ES-I3 (cell line): ENCODE results near the gene NQO2.
"Not testable (repeated sequence)": the region's sequence is repeated elsewhere in the genome, so short reads cannot be mapped to it uniquely, and the experiment has no call there.

Source experiments
- H3K36me3 ChIP-seq: 2 replicates; pipeline ENCODE4 v1.6.1; 2013; ENCODE audit warnings: mild to moderate bottlenecking, low read length, control low read depth, moderate library complexity; ENCODE audit not compliant: insufficient read depth
- H3K4me1 ChIP-seq: 2 replicates; pipeline ENCODE4 v1.6.1; 2013; ENCODE audit warnings: mild to moderate bottlenecking, control low read depth, low read length; ENCODE audit not compliant: insufficient read depth
- H3K9ac ChIP-seq: 2 replicates; pipeline ENCODE4 v1.6.1; 2013; ENCODE audit warnings: low read depth, mild to moderate bottlenecking, low read length, moderate library complexity
- H3K9me3 ChIP-seq: 2 replicates; pipeline ENCODE4 v1.6.1; 2013; ENCODE audit warnings: mild to moderate bottlenecking, low read length, moderate library complexity; ENCODE audit not compliant: control insufficient read depth, insufficient read depth

Gene NQO2

GRCh38 chr6:2989332-2990247 is 10.1 kb upstream of the NQO2 start:
- peaks cover 7% of the 10 kb centered on the region for H3K4me1 ChIP-seq
- peak overlapping the region; percentile 92 for H3K9ac ChIP-seq
- no peaks in the 10 kb centered on the region for H3K36me3 ChIP-seq
- no peaks in the 10 kb centered on the region for H3K9me3 ChIP-seq

- Histone ChIP-seq H3K9me3 (no peaks in the 10 kb centered on the region), H3K9ac (peak overlapping the region; percentile 92), H3K36me3 (no peaks in the 10 kb centered on the region), H3K4me1 (peaks cover 7% of the 10 kb centered on the region)
These were observed 9.3 kb upstream of the NQO2 start for GRCh38 chr6:2990248-2990931.

DNA sequence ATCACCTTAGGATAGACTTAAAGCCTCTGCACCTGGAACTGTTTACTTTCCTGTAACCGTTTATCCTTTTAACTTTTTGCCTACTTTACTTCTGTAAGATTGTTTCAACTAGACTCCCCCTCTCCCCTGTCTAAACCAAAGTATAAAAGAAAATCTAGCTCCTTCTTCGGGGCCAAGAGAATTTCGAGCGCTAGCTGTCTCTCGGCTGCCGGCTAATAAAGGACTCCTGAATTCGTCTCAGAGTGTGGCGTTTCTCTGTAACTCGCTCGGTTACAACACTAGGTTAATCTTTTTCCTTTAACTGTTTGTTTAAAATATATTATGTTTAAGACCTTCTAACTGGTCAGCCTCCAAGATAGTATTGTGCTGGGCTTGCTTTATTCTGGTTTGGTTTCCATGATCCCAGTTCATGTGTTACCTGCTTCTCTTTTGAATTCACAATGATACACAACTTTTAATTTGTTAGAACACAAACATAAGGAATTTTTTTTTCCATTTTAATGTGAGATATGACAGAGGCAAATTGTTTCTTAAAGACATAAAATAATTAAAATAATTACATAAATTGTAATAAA is 8.7 kb upstream of the NQO2 start:
- Histone ChIP-seq H3K9me3 (no peaks in the 10 kb centered on the region), H3K36me3 (no peaks in the 10 kb centered on the region), H3K9ac (peak overlapping the region; percentile 92; the same call in 1 of the 2 replicates), H3K4me1 (peaks cover 7% of the 10 kb centered on the region)

GRCh38 chr6:2992330-2992979 is 7.2 kb upstream of the NQO2 start:
- Histone ChIP-seq H3K9me3 (no peaks in the 10 kb centered on the region), H3K36me3 (no peaks in the 10 kb centered on the region), H3K4me1 (peaks cover 7% of the 10 kb centered on the region), H3K9ac (no peak overlapping the region)

- Histone ChIP-seq H3K36me3 (no peaks in the 10 kb centered on the region), H3K9ac (no peak overlapping the region), H3K4me1 (peaks cover 3% of the 10 kb centered on the region; the same call in 1 of the 2 replicates), H3K9me3 (no peaks in the 10 kb centered on the region)
These were observed 5.9 kb upstream of the NQO2 start for GRCh38 chr6:2993755-2994317.

DNA sequence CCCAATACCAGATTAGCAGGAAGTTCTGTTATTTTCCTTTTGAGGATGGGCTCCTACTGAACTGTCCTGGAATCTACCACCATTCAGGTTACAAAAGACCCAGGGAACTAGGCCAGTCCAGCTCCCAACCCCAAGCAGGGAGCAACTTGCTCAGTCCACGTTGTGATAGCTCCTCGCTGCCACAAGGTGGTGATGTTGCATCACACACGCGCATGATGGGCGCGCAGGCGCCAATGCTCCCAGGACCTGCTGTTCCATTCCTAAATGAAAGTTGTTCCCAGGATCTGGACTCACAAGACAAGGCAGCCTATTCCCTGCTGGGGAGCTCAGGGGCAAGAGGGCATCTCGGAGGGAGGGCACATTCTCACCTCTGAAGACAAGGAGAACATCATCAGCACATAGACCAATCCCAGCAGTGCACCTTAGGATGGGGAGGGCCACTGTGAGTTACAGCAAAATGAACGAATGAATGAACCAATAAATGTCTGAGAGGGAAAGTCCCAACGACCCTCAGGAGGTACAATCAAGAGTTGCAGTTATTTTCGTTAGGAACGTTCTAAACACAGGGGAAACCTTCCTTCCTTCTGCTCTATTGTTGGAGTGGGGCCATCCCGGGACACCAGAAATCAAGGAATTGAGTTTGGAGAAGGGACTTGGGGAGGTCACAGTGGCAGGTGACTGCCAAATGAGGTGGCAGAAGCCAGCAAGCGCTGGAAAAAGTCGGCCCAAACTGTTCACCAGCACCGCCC is 1.3 kb upstream of the NQO2 start:
- H3K9ac ChIP-seq = peak overlapping the region; percentile 71; the same call in 1 of the 2 replicates
- not testable (repeated sequence) for H3K36me3 ChIP-seq, H3K4me1 ChIP-seq, H3K9me3 ChIP-seq

GRCh38 chr6:2998998-2999617 is 586 bp upstream of the NQO2 start:
- H3K4me1 ChIP-seq = 0 out of 2 replicates have a peak, but pooled peaks cover 6% of the 10 kb centered on the region
- peaks cover 4% of the 10 kb centered on the region for H3K36me3 ChIP-seq
- H3K9ac ChIP-seq = peak overlapping the region; percentile 71
- no peaks in the 10 kb centered on the region for H3K9me3 ChIP-seq

DNA sequence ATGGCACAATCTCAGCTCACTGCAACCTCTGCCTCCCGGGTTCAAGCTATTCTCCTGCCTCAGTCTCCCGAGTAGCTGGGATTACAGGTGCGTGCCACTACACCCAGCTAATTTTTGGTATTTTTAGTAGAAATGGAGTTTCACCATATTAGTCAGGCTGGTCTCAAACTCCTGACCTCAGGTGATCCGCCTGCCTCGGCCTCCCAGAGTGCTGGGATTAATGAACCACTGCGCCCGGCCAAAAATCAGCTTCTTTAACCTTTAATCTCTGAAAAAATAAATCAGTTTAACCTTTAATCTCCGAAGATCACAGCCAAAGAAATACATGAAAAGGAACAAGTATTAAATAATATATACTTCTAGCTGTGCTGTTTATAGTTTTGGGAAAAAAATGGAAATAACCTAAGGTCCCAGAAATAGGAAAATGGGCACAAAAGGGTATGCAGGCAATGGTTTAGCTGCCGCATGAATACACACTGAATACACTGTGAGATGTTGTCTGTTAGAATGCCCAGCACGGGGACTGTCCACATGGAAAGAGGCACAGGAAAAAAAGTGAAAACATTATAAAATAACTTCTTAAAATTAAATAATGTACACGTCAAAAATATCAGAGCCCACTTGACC is 1.6 kb downstream of the NQO2 start:
- H3K36me3 ChIP-seq = peaks cover 20% of the 10 kb centered on the region
- no peaks in the 10 kb centered on the region for H3K9me3 ChIP-seq
- H3K4me1 ChIP-seq = 0 out of 2 replicates have a peak, but pooled peaks cover 6% of the 10 kb centered on the region
- no peak overlapping the region; the same call in 1 of the 2 replicates for H3K9ac ChIP-seq

- peaks cover 26% of the 10 kb centered on the region for H3K36me3 ChIP-seq
- H3K4me1 ChIP-seq = 0 out of 2 replicates have a peak, but pooled peaks cover 6% of the 10 kb centered on the region
- H3K9ac ChIP-seq = no peak overlapping the region
- no peaks in the 10 kb centered on the region for H3K9me3 ChIP-seq
These were observed 2.1 kb downstream of the NQO2 start for GRCh38 chr6:3001773-3002293.

DNA sequence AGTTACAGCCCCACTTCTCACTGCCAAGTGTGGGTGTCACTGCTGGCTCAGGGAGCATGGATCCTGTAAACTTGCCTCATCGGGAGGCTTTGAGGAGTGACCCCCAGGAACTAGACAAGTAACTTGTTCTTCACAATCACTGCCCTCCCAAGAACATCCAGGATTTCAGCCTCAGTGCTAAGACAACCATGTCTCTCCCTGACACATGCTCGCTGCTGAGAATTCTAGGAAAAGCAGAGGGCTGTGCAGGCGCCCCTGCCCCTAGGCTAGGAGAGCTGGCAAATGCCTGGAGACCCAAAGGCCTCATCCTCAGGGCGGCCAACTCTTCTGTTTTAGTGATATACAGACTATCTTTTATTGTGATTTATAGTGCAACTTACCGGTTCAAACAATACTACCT is 3.5 kb downstream of the NQO2 start:
- H3K9ac ChIP-seq, H3K9me3 ChIP-seq, H3K4me1 ChIP-seq: not testable (repeated sequence)
- peaks cover 33% of the 10 kb centered on the region for H3K36me3 ChIP-seq

GRCh38 chr6:3005077-3005476 is 5.4 kb downstream of the NQO2 start:
- Histone ChIP-seq H3K36me3 (peaks cover 40% of the 10 kb centered on the region), H3K9ac (no peak overlapping the region), H3K9me3 (peaks cover 3% of the 10 kb centered on the region; the same call in 1 of the 2 replicates), H3K4me1 (peaks cover 6% of the 10 kb centered on the region; the same call in 1 of the 2 replicates)

DNA sequence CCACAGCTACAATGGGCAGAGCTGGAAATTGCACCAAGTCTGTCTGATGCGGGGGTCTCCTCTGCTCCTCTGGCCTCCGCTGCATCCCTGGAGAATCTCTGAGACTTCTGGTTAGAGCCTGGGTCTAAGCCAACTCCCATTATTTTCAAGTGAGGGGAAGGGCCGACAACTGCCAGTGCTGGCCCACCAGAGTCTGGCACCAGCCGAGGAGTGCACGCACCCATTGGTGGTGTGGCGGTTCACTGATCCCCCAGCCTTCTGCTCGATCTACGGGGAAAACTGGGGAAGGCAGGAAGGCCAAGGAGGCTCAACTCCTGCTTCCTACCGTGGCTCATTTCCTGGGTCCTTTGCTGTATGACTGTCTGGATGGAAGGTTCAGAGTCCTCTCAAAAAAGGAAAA is 6.2 kb downstream of the NQO2 start:
- Histone ChIP-seq H3K9me3 (peaks cover 11% of the 10 kb centered on the region), H3K4me1 (peaks cover 6% of the 10 kb centered on the region; the same call in 1 of the 2 replicates), H3K9ac (no peak overlapping the region), H3K36me3 (peaks cover 48% of the 10 kb centered on the region)
